ENCODE data around the gene FAM50A. TPM values are rescaled to one million over a fixed set of nuclear protein-coding genes. Genes with fewer than 3 reads are reported as not detected.

Gene FAM50A
- total and polyA plus RNA-seq, 4 donors, result 10.9 to 25.1 (median 14.0) TPM

DNA sequence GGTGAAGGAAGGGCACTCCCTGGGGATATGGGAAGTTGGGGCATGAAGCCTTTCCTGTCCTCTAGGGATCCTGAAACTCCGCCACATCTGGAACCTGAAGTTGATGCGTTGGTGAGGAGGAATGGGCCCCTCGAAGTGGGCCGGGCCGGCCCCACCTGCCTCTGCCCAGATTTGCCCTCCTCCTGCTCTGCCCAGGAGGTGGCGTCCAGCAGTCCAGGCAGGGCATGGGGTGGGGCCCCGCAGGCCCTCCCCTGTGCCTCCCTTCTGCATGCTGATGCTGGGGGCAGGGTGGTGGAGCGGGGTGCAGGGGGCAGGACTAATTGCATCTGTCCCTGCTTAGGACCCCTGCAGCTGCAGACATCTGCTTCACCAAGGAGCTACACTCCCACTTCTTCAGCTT, 30.8 kb upstream of the FAM50A start:
- WGBS, result 73% methylated on average over 8 of the region's 8 CpGs
- Histone ChIP-seq H3K4me3 (ENCODE audit: low read depth in 1 of 3, low read length in 3 of 3) (no peak overlapping the region), H3K36me3 (ENCODE audit: control insufficient read depth in 4 of 4, insufficient read depth in 3 of 4, low read depth in 1 of 4, low read length in 3 of 4) (peaks cover 0 to 2% (median 0%) of the 10 kb centered on the region in 4 donors), H3K27me3 (ENCODE audit: control insufficient read depth in 4 of 4, insufficient read depth in 4 of 4, low read length in 3 of 4) (no peaks in the 10 kb centered on the region), H3K27ac (ENCODE audit: low read depth in 1 of 2, low read length in 2 of 2) (peak overlapping the region in 1 of 2 donors; percentile 4), H3K9ac (ENCODE audit: low read depth in 1 of 2, low read length in 2 of 2) (no peak overlapping the region), H3K9me3 (ENCODE audit: control insufficient read depth in 4 of 4, low read length in 3 of 4) (no peaks in the 10 kb centered on the region), H3K4me1 (ENCODE audit: control insufficient read depth in 4 of 4, insufficient read depth in 4 of 4, low read length in 3 of 4) (peaks cover 2 to 11% (median 7%) of the 10 kb centered on the region in 4 donors)
- TF ChIP-seq, protein P1, sequence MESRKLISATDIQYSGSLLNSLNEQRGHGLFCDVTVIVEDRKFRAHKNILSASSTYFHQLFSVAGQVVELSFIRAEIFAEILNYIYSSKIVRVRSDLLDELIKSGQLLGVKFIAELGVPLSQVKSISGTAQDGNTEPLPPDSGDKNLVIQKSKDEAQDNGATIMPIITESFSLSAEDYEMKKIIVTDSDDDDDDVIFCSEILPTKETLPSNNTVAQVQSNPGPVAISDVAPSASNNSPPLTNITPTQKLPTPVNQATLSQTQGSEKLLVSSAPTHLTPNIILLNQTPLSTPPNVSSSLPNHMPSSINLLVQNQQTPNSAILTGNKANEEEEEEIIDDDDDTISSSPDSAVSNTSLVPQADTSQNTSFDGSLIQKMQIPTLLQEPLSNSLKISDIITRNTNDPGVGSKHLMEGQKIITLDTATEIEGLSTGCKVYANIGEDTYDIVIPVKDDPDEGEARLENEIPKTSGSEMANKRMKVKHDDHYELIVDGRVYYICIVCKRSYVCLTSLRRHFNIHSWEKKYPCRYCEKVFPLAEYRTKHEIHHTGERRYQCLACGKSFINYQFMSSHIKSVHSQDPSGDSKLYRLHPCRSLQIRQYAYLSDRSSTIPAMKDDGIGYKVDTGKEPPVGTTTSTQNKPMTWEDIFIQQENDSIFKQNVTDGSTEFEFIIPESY (IDR thresholded peaks at IDR 0.05), result no peak
- TF ChIP-seq SP1 (IDR thresholded peaks at IDR 0.05) (no peak), YY1 (IDR thresholded peaks at IDR 0.05) (no peak), HNF4A (conservative IDR thresholded peaks at IDR 0.05) (no peak), EGR1 (IDR thresholded peaks at IDR 0.05; ENCODE audit: low read depth in 2 of 2) (no peak), JUND (IDR thresholded peaks at IDR 0.05) (no peak)
- TF ChIP-seq, protein P2, sequence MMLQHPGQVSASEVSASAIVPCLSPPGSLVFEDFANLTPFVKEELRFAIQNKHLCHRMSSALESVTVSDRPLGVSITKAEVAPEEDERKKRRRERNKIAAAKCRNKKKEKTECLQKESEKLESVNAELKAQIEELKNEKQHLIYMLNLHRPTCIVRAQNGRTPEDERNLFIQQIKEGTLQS (IDR thresholded peaks at IDR 0.05), result no peak
- TF ChIP-seq, protein P3, sequence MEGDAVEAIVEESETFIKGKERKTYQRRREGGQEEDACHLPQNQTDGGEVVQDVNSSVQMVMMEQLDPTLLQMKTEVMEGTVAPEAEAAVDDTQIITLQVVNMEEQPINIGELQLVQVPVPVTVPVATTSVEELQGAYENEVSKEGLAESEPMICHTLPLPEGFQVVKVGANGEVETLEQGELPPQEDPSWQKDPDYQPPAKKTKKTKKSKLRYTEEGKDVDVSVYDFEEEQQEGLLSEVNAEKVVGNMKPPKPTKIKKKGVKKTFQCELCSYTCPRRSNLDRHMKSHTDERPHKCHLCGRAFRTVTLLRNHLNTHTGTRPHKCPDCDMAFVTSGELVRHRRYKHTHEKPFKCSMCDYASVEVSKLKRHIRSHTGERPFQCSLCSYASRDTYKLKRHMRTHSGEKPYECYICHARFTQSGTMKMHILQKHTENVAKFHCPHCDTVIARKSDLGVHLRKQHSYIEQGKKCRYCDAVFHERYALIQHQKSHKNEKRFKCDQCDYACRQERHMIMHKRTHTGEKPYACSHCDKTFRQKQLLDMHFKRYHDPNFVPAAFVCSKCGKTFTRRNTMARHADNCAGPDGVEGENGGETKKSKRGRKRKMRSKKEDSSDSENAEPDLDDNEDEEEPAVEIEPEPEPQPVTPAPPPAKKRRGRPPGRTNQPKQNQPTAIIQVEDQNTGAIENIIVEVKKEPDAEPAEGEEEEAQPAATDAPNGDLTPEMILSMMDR (IDR thresholded peaks at IDR 0.05; ENCODE audit: low read depth, low read length, missing input control), result no peak
- no peak for DNase-seq (ENCODE audit: low spot score)

DNA sequence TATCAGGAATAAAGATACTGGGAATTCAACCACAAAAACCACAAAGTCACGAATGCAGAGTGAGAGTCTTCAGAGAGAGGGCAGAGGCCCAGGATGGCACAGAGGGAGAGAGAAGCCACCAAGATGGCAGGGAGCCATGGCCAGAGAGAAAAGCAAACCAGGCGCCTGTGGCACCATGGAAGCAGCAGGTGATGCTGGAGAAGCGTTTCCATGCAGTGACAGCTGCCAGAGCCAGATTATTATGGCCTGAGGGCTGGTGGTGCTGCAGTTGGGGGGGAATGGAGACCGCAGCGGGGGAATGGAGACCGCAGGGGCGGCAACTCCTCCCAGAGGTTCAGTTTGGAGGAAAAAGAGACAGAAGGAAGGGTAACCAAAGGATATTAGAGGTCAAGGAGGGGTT, 26.8 kb upstream of the FAM50A start:
- Histone ChIP-seq H3K27ac (ENCODE audit: low read depth in 1 of 2, low read length in 2 of 2) (no peak overlapping the region), H3K9ac (ENCODE audit: low read depth in 1 of 2, low read length in 2 of 2) (no peak overlapping the region), H3K9me3 (ENCODE audit: control insufficient read depth in 4 of 4, low read length in 3 of 4) (no peaks in the 10 kb centered on the region), H3K4me1 (ENCODE audit: control insufficient read depth in 4 of 4, insufficient read depth in 4 of 4, low read length in 3 of 4) (peaks cover 2 to 9% (median 5%) of the 10 kb centered on the region in 4 donors), H3K27me3 (ENCODE audit: control insufficient read depth in 4 of 4, insufficient read depth in 4 of 4, low read length in 3 of 4) (no peaks in the 10 kb centered on the region), H3K36me3 (ENCODE audit: control insufficient read depth in 4 of 4, insufficient read depth in 3 of 4, low read depth in 1 of 4, low read length in 3 of 4) (no peaks in the 10 kb centered on the region), H3K4me3 (ENCODE audit: low read depth in 1 of 3, low read length in 3 of 3) (no peak overlapping the region)
- DNase-seq (ENCODE audit: low spot score), result no peak
- 90% methylated on average over 7 of the region's 7 CpGs for WGBS
- TF ChIP-seq FOXA1 (IDR thresholded peaks at IDR 0.05) (no peak), EGR1 (IDR thresholded peaks at IDR 0.05; ENCODE audit: low read depth in 2 of 2) (no peak), NR2F2 (IDR thresholded peaks at IDR 0.05) (no peak), SP1 (IDR thresholded peaks at IDR 0.05) (no peak), YY1 (IDR thresholded peaks at IDR 0.05) (no peak), HNF4G (IDR thresholded peaks at IDR 0.05) (no peak), FOXA2 (IDR thresholded peaks at IDR 0.05) (no peak), RAD21 (IDR thresholded peaks at IDR 0.05) (no peak), JUND (IDR thresholded peaks at IDR 0.05) (no peak), RXRA (IDR thresholded peaks at IDR 0.05) (no peak)
- TF ChIP-seq, protein P4, sequence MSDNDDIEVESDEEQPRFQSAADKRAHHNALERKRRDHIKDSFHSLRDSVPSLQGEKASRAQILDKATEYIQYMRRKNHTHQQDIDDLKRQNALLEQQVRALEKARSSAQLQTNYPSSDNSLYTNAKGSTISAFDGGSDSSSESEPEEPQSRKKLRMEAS (IDR thresholded peaks at IDR 0.05), result no peak
- TF ChIP-seq, protein P2 (IDR thresholded peaks at IDR 0.05), result no peak

Data from liver (tissue), 9 donors.